ENCODE data around the gene GRN. TPM values are rescaled to one million over a fixed set of nuclear protein-coding genes. Genes with fewer than 3 reads are reported as not detected.

The GRN gene
- total RNA-seq (2016; rRNA removed; fragmentation: Illumina TruSeq; extraction: Trizol) = 41.2 and 86.6 TPM in 2 replicates
- total RNA-seq (2016; cell fraction: cytosol; rRNA removed; fragmentation: Illumina TruSeq; extraction: Trizol; ENCODE audit: low read depth) = 14.7 and 16.4 TPM in 2 replicates
- 36.4 and 95.6 TPM in 2 replicates for total RNA-seq (2016; cell fraction: insoluble cytoplasmic fraction; rRNA removed; fragmentation: Illumina TruSeq; extraction: Trizol)
- total RNA-seq (2016; cell fraction: membrane; rRNA removed; fragmentation: Illumina TruSeq; extraction: Trizol) = 24.9 and 32.7 TPM in 2 replicates
- total RNA-seq (2016; cell fraction: nucleus; rRNA removed; fragmentation: Illumina TruSeq; extraction: Trizol) = 81.7 and 101 TPM in 2 replicates
- polyA plus RNA-seq (2011; rRNA removed) = 143 and 195 TPM in 2 replicates
- 82.9 and 130 TPM in 2 replicates for polyA plus RNA-seq (2011; cell fraction: cytosol; rRNA removed)
- polyA plus RNA-seq (2011; cell fraction: nucleus; rRNA removed) = 653 and 705 TPM in 2 replicates
- 166 and 219 TPM in 2 replicates for polyA plus RNA-seq (2012)
- polyA plus RNA-seq (2016; cell fraction: cytosol; fragmentation: Illumina TruSeq; extraction: Trizol; ENCODE audit: low read depth) = 23.3 and 23.7 TPM in 2 replicates
- 50.3 and 62.4 TPM in 2 replicates for polyA plus RNA-seq (2016; cell fraction: insoluble cytoplasmic fraction; fragmentation: Illumina TruSeq; extraction: Trizol; ENCODE audit: low read depth)
- 32.0 and 32.7 TPM in 2 replicates for polyA plus RNA-seq (2016; cell fraction: membrane; fragmentation: Illumina TruSeq; extraction: Trizol; ENCODE audit: low read depth)
- 211 and 219 TPM in 2 replicates for polyA plus RNA-seq (2016; cell fraction: nucleus; fragmentation: Illumina TruSeq; extraction: Trizol; ENCODE audit: insufficient read depth, low read depth)
- polyA minus RNA-seq (2011; rRNA and poly(A)+ RNA removed; ENCODE audit: low replicate concordance) = 65.4 and 170 TPM in 2 replicates
- polyA minus RNA-seq (2011; cell fraction: cytosol; rRNA and poly(A)+ RNA removed) = 146 and 172 TPM in 2 replicates
- polyA minus RNA-seq (2011; cell fraction: nucleus; rRNA and poly(A)+ RNA removed) = 48.2 and 74.1 TPM in 2 replicates
- Bru-seq, nascent RNA = percentile 69 among the genes with signal in this experiment
- percentile 81 among the genes with signal in this experiment for BruChase-seq, experiment 1, labeled RNA remaining after a 6-hour chase
- BruChase-seq, experiment 2, labeled RNA remaining after a 2-hour chase = percentile 65 among the genes with signal in this experiment
- long read RNA-seq, experiment 1, transcript GRN-201 (13 exons, 2,342 nt) = major isoform, 273 of 377 reads
- long read RNA-seq, experiment 1, partial matches to known transcripts = 59 of 377 reads
- long read RNA-seq, experiment 1, other reads (novel, unspliced or antisense) = 45 of 377 reads
- long read RNA-seq, experiment 2, transcript GRN-201 (13 exons, 2,342 nt) = major isoform, 194 of 662 reads
- long read RNA-seq, experiment 2, partial matches to known transcripts = 335 of 662 reads
- long read RNA-seq, experiment 2, other reads (novel, unspliced or antisense) = 133 of 662 reads

DNA sequence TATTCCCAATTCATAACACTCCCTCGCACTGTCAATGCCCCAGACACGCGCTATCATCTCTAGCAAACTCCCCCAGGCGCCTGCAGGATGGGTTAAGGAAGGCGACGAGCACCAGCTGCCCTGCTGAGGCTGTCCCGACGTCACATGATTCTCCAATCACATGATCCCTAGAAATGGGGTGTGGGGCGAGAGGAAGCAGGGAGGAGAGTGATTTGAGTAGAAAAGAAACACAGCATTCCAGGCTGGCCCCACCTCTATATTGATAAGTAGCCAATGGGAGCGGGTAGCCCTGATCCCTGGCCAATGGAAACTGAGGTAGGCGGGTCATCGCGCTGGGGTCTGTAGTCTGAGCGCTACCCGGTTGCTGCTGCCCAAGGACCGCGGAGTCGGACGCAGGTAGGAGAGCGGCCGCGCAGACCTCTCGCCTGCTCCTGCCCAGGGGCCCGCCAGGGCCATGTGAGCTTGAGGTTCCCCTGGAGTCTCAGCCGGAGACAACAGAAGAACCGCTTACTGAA, at the start of gene GRN:
GRN (plus strand) TSS at position 364 of the 515 bp plus-strand sequence. CDS start 3,863 bp downstream, outside the sequence.
- peak within 1 kb of the TSS; percentile 43 for H2AFZ ChIP-seq (ENCODE audit: low read length)
- intact Hi-C loops (cut with micrococcal nuclease; ENCODE audit: unreplicated experiment) = loop anchor here (2.0 kb wide), 1 partner anchor 18 kb away; no protein-coding TSS in a partner anchor
- H3K27ac ChIP-seq (ENCODE audit: extremely low read length, insufficient read depth, low read length) = peak within 1 kb of the TSS; percentile 68
- peaks cover 25% of the 10 kb centered on the region for H3K4me1 ChIP-seq (ENCODE audit: insufficient read depth, low read length)
- DNase-seq (ENCODE audit: low spot score) = peak; percentile 100
- in situ Hi-C loops (cut with HindIII; ENCODE audit: extremely low pct_ligation_motif_present, low pct_unique_long_range_greater_than_20kb) = no loop called here
- no TSS peak for BruUV-seq (replicated peaks)
- CTCF ChIA-PET (ENCODE audit: low intra/inter-chr PET ratio, low total read pairs) = interaction anchor here (1.6 to 2.2 kb wide), 2 partner anchors 13 to 141 kb away, joined by 5 to 6 read pairs; no protein-coding TSS in a partner anchor
- H3K9me3 ChIP-seq (ENCODE audit: low read length) = no peaks in the 10 kb centered on the region
- peaks cover 4% of the 10 kb centered on the region for H3K79me2 ChIP-seq (ENCODE audit: insufficient read depth, low read length)
- H3K27me3 ChIP-seq (ENCODE audit: control insufficient read depth in 1 of 2, insufficient read depth in 2 of 2, low read length in 2 of 2) = peaks cover 0 to 10% of the 10 kb centered on the region in 2 experiments; a peak in 1 of 5 replicates
- WGBS (ENCODE audit: low lambda C conversion rate) = 0% methylated on average over 17 of the region's 26 CpGs
- POLR2A ChIA-PET = interaction anchor here (0.8 to 2.9 kb wide), 19 partner anchors 11 to 221 kb away, joined by 3 to 24 read pairs (median 8); partner anchors contain the start of genes FAM171A2, HDAC5, RUNDC3A and SLC25A39
- peak; percentile 99 for FAIRE-seq
- ATAC-seq = peak; percentile 98
- peak within 1 kb of the TSS; percentile 86 to 99 (median 95) for H3K4me3 ChIP-seq (replicated peaks in 1 of 3; ENCODE audit: insufficient read depth in 1 of 3, low read depth in 2 of 3, low read length in 3 of 3)
- H3K9ac ChIP-seq (ENCODE audit: insufficient read depth, low read depth, low read length) = peak within 1 kb of the TSS; percentile 85
- H3K36me3 ChIP-seq (replicated peaks in 1 of 2; ENCODE audit: control insufficient read depth in 1 of 2, insufficient read depth in 2 of 2, low read length in 2 of 2) = peaks cover 0 to 8% of the 10 kb centered on the region in 2 experiments; a peak in 1 of 5 replicates
- H4K20me1 ChIP-seq (ENCODE audit: insufficient read depth, low read length) = no peaks in the 10 kb centered on the region
- H3K4me2 ChIP-seq (ENCODE audit: low read depth, low read length) = peak within 1 kb of the TSS; percentile 96
- TF ChIP-seq SAFB2 (CRISPR knock-in tag; IDR thresholded peaks at IDR 0.05; ENCODE audit: borderline replicate concordance, low read depth) (peak; percentile 78; the same call in 1 of the 2 replicates), SIX4 (CRISPR knock-in tag; IDR thresholded peaks at IDR 0.05) (peak; percentile 74; the same call in 1 of the 2 replicates), ZNF747 (CRISPR knock-in tag; IDR thresholded peaks at IDR 0.05; ENCODE audit: borderline replicate concordance) (peak; percentile 17; the same call in 1 of the 2 replicates), ZFP90 (CRISPR knock-in tag; IDR thresholded peaks at IDR 0.05; ENCODE audit: borderline replicate concordance) (0 out of 2 replicates have a peak, but pooled peaks have one; percentile 64), ZNF652 (CRISPR knock-in tag; IDR thresholded peaks at IDR 0.05; ENCODE audit: borderline replicate concordance, low read depth) (peak; percentile 61), KDM4B (CRISPR knock-in tag; IDR thresholded peaks at IDR 0.05) (peak; percentile 67; the same call in 1 of the 2 replicates), FOXK1 (CRISPR knock-in tag; IDR thresholded peaks at IDR 0.05; ENCODE audit: borderline replicate concordance, low read depth) (peak; percentile 98; the same call in 1 of the 2 replicates), MIER3 (CRISPR knock-in tag; IDR thresholded peaks at IDR 0.05; ENCODE audit: borderline replicate concordance) (peak; percentile 80; the same call in 1 of the 2 replicates), ZNF776 (CRISPR knock-in tag; IDR thresholded peaks at IDR 0.05) (0 out of 2 replicates have a peak, but pooled peaks have one; percentile 16), KAT7 (CRISPR knock-in tag; IDR thresholded peaks at IDR 0.05; ENCODE audit: borderline replicate concordance) (peak; percentile 60; the same call in 1 of the 2 replicates), TBL1XR1 (IDR thresholded peaks at IDR 0.05; ENCODE audit: borderline replicate concordance, low read length, partially characterized antibody) (peak; percentile 40), ATRX (CRISPR knock-in tag; IDR thresholded peaks at IDR 0.05; ENCODE audit: borderline replicate concordance) (0 out of 2 replicates have a peak, but pooled peaks have one; percentile 39), CENPT (CRISPR knock-in tag; IDR thresholded peaks at IDR 0.05; ENCODE audit: low read depth) (0 out of 2 replicates have a peak, but pooled peaks have one; percentile 67), MYC (CRISPR knock-in tag; IDR thresholded peaks at IDR 0.05; ENCODE audit: borderline replicate concordance) (peak; percentile 18; the same call in 1 of the 2 replicates)
- TF ChIP-seq, protein P1, sequence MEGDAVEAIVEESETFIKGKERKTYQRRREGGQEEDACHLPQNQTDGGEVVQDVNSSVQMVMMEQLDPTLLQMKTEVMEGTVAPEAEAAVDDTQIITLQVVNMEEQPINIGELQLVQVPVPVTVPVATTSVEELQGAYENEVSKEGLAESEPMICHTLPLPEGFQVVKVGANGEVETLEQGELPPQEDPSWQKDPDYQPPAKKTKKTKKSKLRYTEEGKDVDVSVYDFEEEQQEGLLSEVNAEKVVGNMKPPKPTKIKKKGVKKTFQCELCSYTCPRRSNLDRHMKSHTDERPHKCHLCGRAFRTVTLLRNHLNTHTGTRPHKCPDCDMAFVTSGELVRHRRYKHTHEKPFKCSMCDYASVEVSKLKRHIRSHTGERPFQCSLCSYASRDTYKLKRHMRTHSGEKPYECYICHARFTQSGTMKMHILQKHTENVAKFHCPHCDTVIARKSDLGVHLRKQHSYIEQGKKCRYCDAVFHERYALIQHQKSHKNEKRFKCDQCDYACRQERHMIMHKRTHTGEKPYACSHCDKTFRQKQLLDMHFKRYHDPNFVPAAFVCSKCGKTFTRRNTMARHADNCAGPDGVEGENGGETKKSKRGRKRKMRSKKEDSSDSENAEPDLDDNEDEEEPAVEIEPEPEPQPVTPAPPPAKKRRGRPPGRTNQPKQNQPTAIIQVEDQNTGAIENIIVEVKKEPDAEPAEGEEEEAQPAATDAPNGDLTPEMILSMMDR (CRISPR knock-in tag; IDR thresholded peaks at IDR 0.05) = no peak
